ENCODE data around the gene ETHE1.
"Not testable (repeated sequence)": the region's sequence is repeated elsewhere in the genome, so short reads cannot be mapped to it uniquely, and the experiment has no call there.

The ETHE1 gene

DNA sequence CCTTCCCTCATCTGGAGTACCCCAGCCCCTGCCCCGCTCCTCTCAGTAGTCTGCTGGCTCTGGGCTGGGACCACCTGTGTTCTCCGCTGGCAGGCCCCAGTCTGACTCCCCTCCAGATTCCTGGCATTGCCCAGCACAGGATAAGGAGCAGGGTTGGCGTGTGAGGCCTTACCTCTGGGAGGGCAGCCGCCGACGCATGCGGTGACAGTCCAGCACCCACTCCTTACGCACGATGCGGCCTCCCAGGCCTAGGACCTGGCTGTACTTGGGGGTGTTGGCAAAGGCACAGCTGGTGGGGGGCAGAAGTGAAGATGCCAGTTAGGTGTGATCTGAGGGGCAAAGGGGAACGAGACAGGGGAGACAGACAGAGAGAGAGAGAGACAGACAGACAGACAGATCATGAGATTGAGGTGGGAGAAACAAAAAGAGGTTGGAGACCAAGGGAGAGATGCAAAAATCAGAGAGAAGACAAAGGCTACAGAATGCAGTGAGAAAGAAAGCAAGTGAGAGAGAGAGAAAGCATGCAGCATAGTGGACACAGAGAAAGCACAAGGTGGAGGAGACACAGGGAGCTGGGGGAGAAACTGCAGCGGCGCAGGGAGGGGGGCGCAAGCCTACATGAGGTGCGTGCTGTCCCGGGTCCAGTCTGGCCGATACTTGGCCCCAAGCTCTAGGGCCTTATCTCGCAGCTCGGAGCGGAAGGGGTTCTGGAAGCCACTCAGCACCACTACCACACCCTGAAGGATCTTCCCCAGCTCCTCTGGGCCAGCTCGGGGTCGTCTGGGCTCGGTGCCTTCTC is 24.6 kb upstream of the ETHE1 start:
- DNase-seq = no peak

DNA sequence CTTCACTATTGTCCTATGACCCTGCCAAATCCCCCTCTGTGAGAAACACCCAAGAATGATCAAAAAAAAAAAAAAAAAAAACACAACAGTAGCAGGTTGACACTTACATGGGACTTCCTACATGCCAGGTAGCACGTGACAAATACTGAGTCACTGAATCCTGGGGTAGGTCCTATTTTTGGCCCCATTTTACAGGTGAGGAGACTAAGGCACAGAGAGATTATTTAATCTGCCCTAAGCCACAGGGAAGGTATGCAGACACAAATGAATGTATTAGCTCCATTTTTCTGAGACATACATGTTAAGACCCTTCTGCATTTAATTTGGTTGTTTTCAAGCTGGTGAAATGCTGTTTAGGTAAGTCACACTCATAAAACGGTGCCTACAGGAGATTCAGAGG is 21.7 kb upstream of the ETHE1 start:
- DNase-seq = no peak

DNA sequence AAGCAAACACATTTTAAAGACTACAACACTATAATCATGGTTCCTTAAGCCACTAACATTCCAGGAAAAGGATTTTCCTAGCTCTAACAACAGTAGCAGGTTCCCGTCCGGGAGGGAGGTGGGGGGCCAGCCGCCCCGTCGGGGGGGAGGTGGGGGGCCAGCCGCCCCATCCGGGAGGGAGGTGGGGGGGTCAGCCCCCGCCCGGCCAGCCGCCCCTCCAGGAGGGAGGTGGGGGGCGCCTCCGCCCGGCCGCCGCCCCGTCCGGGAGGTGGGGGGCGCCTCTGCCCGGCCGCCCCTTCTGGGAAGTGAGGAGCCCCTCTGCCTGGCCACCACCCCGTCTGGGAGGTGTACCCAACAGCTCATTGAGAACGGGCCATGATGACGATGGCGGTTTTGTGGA is 20.9 kb upstream of the ETHE1 start:
- DNase-seq = not testable (repeated sequence)

DNA sequence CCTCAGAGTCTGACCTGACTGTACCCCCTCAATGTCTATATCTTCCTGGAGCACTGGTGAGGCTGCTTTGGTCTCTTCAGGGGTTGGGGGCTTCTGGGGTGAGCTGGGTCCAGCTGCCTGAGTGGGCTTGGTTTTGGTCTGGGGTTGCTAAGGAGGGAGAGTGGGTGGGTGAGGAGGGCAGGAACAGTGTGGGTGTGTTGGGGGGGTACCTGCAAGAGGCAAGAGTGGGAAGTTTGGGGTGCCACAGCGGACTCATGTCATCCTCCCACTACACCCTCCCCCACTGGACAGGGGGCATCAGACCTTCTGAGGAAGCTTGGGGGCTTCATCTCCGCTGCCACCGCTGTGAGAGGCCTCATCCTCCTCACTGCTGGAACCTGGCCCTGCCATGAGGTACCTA is 19.6 kb upstream of the ETHE1 start:
- no peak for DNase-seq

DNA sequence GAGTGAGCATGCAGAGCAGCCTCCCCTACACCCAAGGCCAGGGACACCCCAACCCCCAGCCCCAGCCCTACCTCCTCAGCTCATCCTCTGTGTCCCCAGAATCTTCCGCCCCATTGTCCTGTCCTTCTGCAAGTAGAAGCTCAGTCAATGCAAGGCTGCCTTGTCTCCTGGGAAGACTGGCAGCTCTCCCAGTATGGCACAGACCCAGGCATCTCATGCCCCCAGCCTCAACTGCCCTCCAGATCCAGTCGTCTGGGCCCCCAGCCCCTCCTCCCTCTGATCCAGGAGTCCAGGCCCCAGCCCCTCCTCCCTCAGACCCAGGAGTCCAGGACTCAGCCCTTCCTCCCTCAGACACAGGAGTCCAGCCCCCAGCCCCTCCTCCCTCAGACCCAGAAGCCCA is 19.0 kb upstream of the ETHE1 start:
- DNase-seq = no peak

DNA sequence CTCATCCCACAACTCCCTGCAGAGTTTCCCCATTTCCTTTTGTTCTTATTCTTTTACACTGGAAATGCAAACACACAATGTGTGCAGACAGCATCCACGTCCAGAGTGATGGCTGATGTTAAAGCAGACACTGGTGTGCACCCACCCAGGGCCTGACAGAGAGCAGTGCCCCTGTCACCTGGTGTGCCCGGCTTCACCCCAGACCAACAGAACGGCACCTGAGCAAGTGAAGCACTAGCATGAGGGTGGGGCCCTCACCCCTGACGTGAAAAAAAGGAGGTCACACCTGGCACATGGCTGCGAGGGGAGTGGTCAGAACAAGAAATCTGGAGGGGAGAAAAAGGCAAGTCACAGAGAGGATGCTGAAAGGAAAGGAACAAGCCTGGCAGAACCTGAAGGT is 18.3 kb upstream of the ETHE1 start:
- DNase-seq = no peak

DNA sequence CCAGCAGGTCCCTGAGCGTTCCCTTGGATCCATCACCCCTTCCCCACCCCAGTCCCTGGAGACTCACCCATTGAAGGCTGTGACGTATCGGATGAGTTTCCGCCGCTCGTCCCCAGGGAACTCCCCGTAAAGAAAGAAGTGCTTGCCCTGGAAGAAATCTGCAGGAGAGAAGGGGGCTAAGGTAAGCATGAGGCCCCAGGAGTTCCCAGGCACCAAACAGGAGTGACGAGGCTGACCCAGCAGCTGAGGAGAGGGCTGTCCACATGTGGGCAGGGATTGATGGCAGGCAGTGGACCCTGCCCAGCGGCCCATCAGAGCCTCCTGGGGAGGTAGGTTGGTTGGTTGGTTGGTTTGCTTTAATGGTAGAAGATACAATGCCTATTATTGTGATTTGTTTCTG is 17.1 kb upstream of the ETHE1 start:
- no peak for DNase-seq

DNA sequence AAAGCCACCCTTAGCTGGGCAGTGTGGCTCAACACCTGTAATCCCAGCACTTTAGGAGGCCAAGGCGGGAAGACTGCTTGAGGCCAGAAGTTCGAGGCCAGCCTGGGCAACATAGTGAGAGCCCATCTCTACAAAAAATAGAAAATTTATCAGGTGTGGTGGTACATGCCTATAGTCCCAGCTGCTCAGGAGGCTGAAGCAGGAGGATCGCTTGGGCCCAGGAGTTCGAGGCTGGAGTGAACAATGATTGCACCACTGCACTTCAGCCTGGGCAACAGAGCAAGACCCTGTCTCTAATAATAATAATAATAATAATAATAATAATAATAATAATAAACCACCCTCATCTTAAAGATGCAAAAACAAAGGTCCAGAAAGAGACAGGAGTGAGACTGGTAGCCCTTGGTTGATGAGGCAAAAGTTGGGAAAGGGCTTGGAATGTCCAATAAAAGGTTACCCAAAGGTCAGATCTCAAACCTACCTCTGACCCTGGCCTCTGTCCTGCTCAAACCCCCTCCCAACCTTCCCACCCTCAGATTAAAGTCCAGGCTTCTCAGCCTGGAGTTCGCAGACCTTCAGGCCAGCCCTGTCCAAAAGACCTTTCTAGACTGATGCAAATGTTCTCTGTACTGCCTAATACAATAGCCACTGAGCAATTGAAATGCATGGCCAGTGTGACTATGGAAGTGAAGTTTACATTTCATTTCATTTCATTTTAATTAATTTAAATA is 15.1 kb upstream of the ETHE1 start:
- no peak for DNase-seq

DNA sequence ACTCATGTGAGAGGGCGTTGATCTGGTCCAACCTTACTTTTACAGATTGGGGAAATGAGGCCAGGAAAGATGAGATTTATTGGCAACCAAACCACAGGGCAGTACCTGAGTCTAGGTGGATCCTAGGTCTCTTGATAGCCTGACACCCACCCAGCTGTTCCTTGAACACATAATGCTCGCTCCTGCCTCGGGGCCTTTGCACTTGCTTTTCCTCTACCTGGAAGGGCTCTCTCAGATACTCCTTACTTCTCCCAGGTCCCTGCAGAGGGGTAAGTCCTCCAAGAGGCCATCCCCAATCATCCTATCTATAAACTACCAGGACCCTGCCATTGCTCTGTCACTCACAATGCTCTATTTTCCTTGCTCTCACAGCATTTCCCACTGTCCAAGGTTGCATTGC is 13.4 kb upstream of the ETHE1 start:
- DNase-seq = no peak

DNA sequence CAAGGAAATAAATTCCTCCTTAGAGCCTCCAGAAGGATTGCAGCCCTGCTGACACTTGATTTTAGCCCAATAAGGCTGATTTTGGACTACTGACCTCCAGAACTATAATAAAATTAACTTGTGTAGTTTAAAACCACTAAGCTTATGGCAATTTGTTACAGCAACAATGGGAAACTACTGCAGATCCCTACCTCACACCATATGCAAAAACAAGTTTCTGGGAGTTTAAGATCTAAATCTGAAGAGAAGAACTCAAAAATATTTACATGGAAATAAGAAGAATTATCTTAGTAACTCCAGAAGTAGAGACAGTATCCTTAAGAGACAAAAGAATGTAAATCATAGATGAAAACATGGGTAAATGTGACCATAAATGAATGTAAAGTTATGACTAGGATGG is 11.9 kb upstream of the ETHE1 start:
- DNase-seq = no peak

DNA sequence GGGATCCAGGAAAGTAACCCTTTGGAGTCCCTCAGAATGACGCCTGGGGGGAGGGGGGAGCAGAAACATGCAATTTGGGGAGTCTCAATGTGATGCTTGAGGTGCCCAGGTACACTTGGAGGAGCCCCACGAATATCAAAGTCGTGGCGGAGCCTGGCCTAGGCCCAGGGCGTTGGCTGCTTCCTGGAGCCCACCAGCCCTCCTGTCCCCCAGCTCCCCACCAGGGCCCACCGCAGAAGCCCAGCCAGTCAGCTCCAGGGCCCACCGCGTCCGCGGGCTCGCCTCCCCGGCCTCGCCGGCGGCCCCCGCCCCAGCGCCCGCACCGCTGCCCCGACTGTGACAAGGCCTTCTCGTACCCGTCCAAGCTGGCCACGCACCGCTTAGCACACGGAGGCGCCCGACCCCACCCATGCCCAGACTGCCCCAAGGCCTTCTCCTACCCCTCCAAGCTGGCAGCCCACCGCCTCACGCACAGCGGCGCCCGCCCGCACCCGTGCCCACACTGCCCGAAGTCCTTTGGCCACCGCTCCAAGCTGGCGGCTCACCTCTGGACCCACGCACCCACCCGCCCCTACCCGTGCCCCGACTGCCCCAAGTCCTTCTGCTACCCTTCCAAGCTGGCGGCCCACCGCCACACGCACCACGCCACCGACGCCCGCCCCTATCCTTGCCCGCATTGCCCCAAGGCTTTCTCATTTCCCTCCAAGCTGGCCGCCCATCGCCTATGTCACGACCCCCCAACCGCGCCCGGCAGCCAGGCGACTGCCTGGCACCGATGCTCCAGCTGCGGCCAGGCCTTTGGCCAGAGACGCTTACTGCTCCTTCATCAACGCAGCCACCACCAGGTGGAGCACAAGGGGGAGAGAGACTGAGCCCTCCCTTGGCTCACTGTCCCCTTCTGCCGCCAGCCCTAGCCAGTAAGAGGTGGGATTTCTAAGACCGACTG is 8.1 kb upstream of the ETHE1 start:
- DNase-seq = no peak

DNA sequence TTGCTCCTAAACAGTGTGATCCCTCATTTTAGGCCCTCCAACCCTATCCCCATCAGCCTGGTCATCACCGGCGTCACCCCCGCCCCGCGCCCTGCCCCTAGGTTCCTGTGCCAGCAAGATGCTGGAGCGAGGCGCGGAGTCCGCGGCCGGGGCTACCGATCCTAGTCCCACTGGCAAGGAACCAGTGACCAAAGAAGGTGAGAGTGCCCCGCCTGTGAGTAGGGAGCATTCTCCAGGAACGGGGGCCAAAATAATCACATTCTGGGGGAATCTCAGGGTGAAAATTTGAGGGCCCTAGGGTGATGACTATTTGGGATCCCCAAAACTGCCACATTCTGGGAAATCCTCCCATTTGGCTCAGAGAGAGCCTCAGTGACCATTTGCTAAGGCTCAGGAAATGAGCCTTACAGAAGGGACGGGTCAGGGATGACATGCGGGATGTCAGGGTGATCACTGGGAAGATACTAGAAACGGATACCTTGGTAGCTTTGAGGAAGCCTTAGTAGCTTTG is 7.4 kb upstream of the ETHE1 start:
- no peak for DNase-seq

DNA sequence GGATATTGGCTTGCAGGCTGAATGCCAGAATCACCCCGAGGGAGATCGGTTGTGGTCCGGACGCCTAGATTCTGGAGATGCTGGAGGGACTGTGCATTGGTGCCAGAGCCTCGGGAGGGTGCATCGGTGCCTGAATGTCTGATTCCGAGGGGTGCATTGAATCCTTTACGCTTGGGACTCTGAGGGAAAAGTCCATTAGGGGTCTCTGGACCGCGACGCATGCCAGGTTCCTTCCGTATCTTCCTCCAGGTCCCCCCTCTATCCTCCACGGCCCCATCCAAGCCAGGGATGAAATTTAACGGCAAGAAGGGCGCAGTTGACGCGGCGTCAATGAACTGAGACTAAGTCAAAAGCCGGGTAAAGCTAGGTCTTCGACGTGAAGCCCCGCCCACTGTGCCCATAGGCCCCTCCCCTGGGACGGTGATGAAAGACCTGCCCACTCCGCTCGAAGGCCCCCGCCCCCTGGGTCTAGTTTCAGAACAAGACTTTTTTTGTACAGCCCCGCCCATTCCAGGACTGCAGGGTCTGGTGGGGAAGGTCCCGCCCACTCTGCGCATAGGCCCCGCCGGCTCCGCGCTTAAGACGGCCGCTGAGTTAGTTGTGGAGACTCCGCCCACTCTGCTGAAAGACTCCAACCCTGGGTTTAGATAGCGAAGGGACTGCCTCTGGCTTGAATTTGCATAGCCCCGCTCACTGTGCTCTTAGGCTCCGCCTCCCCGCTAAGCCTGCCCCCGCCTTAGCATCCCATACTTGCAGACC is 6.7 kb upstream of the ETHE1 start:
- peak; percentile 55 for DNase-seq

DNA sequence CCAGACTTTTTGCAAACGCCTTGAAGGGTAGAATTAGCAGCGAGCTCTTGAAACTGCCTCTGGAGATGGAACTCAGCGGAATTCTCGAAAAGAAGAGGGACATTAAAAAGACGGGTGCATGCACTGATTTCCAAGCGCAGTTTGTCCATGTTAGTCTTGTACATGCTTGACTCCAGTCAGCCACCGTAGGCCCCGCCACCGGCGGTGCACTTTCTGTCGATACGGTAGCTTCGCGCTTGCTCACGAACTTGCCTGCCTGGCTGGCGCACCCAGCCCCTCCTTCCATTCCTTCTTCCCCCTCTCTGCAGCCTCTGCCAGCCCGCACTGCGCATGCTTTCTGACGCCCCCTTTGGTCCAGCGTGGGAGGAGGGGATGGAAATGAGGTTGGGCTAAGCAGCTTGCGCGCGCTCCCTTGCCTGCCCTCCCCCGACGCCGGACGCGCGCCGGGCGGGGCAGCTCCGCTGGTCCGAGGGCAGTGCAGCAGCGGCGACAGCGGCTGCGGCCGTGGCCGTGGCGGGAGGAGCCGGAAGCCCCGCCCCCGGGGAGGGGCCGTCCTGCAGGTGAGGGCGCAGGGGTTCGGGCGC is 6.1 kb upstream of the ETHE1 start, which contains the start of gene ZNF575:
ZNF575 (plus strand) TSS at position 227 of the 584 bp plus-strand sequence. CDS start 1,235 bp downstream, outside the sequence.
- DNase-seq = peak; percentile 68

DNA sequence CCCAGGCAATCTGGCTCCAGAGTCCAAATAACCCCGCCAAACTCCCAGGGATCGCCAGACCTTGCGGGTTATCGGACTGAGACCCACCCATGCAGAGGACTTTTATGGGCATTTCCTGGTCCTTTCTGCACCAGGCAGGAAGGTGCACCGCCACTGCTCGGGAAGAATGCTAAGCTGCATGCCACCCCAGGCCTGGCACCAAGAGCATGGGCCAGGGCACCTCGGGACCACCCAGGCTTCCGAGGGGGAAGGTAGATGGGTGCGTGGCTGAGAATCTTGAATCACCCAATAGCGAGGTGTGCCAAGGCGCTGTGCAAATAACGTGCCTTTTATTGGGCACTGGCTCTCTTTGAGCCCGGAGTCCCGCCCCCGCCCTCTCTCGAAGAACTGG is 5.6 kb upstream of the ETHE1 start:
- DNase-seq = no peak

DNA sequence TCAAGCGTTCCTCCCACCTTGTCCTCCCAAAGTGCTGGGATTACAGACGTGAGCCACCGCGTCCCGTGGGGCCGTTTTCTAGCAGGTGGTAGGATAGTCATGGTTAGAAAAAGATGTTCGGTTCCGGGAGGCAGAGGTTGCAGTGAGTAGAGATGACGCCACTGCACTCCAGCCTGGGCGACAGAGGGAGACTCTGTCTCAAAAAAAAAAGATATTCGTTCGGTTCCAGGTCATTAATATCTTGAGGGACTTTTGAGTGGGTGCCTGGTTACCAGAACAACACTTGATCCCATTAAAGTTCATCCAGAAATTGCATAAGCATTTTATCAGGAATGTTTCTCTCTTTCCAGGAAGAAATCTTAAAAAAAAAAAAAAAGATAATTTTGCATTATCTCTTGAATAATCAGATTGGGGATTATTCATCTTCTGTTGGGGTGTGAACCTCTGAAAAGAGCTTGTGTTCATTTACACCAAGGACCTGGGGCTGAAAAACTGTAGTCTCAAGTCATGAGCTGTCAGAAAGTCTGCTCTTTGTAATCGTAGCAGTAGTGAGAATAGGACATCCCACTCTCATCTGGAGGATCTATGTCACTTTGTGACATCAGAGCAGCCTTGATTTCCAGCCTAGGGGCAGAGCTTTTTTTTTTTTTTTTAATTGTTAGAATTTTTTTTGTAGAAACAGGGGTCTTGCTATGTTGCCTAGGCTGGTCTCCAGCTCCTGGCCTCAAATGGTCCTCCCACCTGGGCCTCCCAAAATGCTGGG is 1.0 kb upstream of the ETHE1 start:
- peak; percentile 53 for DNase-seq

DNA sequence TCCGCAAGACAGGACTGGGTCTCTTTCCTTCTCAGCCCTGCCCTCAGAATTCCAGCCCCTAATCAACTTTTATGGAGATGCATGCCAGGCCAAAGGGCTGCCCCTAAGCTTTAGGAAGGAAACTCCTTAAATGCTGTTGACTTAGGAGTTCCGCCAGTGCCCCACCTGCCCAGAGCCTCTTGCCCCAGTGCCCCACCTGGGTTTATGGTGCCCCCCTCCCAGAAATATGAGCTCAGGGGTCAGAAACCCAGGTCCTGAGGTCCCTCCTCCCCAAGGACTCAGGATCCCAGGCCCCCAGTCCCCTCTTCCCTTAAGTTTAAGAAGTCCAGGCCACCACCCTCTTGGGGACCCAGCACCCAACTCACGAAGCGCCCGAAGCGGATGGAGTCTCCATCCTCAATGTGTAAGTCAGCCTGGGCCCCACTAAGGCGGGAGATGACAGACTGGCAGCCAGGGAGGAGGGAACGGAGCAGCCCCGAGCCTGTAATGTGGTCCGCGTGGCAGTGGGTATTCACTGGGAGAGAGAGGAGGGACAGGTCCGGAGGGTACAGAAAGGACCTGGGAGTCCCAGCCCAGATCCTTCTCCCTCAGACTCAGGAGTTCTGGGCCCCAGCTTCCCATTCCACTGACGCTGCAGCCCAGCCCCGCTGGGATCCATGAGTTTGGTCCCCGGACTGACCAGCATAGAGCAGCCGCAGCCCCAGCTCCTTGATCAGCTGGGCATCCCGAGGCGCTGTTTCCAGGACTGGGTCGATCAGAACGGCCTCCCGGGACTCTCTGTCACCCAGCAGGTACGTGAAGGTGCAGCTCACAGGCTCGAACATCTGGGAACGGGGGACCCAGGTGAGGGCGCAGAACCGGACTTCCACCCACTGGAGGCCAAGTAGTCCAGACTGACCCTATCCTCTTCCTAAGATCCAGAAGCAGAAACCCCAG is 897 bp downstream of the ETHE1 start:
- no peak for DNase-seq

DNA sequence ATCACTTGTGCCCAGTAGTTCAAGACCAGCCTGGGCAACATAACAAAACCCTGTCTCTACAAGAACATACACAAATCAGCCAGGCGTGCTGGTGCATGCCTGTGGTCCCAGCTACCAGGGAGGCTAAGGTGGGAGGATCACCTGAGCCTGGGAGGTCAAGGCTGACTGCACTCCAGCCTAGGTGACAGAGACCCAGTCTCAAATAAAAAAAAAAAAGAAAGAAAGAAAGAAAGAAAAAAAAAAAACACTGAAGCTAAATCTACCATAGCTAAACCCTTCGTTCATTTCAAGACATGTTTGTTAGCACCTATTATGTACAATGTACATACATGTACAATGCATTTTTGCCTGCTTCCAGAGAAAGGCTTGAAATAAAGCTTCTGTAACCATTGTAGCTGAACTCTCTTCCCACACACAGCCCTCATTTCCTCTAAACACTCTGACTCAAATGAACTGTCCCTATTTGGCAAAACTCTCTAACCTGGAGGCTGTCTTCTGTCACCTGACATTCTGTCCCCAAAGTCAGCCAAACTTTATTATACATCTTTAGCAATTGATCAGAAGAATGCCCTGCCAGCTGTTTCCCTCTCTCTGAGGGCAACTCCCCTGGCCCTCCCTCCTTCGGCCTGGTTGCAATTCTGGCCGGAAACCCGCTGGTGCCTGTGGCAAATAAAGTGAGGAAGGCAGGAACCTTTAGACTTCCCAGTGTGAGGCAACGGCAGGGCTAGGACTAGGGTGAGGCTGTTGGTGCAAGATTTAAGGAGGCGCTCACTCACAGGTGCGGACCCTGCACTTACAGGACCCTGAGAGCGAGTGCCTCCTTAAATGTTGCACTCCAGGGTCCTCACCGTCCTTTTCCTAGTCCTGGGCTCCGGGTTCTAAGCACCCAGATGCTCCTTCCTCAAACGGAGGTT is 1.8 kb downstream of the ETHE1 start:
- DNase-seq = no peak

DNA sequence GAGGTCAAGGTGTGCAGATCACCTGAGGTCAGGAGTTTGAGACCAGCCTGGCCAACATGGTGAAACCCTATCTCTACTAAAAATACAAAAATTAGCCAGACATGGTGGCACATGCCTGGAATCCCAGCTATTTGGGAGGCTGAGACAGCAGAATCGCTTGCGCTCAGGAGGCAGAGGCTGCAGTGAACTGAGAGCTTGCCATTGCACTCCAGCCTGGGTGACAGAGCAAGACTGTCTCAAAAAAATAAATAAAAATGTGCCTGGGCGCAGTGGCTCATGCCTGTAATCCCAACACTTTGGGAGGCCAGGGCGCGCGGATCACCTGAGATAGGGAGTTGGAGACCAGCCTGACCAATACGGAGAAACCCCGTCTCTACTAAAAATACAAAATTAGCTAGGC is 3.3 kb downstream of the ETHE1 start:
- not testable (repeated sequence) for DNase-seq
